GM12873 (cell line): ENCODE data around the gene CLASP1.

Source experiments
- CTCF ChIP-seq: IDR thresholded peaks from 2 replicates; pipeline ENCODE4 v1.5.1; 2012; ENCODE audit warnings: low read depth, mild to moderate bottlenecking, moderate library complexity, low read length, control low read depth; ENCODE audit not compliant: insufficient read depth; ENCODE audit errors: missing control alignments

The CLASP1 gene

GRCh38 chr2:121649149-121649595, at the start of gene CLASP1:
Gene CLASP1, minus strand, starts transcription at chr2:121649462. Its CDS starts 43,567 bp downstream, at chr2:121605895.
- no peak for TF ChIP-seq CTCF

- TF ChIP-seq CTCF, result no peak
These were observed 49.2 kb upstream of the CLASP1 start for GRCh38 chr2:121698318-121698930.

- TF ChIP-seq CTCF, result no peak
These were observed 47.9 kb upstream of the CLASP1 start for GRCh38 chr2:121697108-121697631.

- no peak for TF ChIP-seq CTCF
These were observed 47.2 kb upstream of the CLASP1 start for GRCh38 chr2:121696410-121696930.

- no peak for TF ChIP-seq CTCF
These were observed 45.8 kb upstream of the CLASP1 start for GRCh38 chr2:121695171-121695451.

- TF ChIP-seq CTCF, result no peak
These were observed 45.3 kb upstream of the CLASP1 start for GRCh38 chr2:121694398-121695170.

- TF ChIP-seq CTCF, result no peak
These were observed 40.8 kb upstream of the CLASP1 start for GRCh38 chr2:121690095-121690494.
